NCI-H146 (cell line): ENCODE results near the gene ANKDD1B.
"Not testable (repeated sequence)": the region's sequence is repeated elsewhere in the genome, so short reads cannot be mapped to it uniquely, and the experiment has no call there.

ENCODE experiments used
- DNase-seq: peaks from one replicate; lab custom pipeline; 2025; lab: John Stamatoyannopoulos, UW

The ANKDD1B gene

DNA sequence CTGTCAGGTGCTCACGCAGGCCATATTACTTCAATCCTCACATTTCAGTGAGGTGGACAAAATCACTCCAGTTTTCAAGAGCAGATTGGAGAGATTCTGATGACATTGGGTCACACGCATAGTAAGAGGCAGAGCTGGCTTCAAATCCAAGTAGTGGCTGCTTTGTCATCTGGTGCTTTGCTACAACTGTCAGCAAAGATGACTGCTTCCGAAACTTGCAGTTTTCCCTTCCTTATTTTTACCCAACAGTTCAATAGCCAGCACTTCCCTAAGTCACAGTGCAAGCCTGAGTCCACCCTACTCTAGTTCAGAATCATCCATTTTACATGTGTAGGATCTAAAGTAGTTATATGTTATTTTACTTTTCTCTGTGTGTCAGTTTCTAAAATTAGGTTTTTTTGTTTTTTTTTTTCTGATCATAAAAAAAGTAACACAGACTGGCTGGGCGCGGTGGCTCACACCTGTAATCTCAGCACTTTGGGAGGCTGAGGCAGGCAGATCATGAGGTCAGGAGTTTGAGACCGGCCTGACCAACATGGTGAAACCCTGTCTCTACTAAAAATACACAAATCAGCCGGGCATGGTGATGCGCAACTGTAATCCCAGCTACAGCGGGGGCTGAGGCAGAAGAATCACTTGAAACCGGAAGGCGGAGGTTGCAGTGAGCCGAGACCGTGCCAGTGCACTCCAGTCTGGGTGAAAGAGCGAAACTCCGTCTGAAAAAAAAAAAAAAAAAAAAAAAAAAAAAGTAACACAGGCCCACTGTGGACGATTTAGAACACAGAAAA is 49.6 kb downstream of the ANKDD1B start:
- DNase-seq = no peak

DNA sequence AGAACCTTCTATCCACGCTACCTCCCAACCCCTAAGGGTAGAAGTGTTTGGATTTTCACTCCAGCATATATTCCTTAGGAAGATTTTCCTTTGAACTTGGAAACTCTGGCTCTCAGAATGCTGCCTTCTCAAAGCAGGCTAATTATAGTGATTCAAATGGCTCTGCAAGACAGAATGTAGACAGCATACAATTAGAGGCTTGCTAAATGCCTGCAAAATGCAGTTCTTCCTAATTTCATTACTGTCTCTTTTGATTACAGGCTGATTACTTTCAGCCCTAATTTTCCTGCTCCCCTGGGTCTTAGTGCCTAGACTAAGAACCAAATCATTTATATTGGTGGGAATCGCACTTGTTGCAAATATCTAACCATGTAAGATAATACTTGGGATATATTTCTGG is 50.8 kb downstream of the ANKDD1B start:
- no peak for DNase-seq

DNA sequence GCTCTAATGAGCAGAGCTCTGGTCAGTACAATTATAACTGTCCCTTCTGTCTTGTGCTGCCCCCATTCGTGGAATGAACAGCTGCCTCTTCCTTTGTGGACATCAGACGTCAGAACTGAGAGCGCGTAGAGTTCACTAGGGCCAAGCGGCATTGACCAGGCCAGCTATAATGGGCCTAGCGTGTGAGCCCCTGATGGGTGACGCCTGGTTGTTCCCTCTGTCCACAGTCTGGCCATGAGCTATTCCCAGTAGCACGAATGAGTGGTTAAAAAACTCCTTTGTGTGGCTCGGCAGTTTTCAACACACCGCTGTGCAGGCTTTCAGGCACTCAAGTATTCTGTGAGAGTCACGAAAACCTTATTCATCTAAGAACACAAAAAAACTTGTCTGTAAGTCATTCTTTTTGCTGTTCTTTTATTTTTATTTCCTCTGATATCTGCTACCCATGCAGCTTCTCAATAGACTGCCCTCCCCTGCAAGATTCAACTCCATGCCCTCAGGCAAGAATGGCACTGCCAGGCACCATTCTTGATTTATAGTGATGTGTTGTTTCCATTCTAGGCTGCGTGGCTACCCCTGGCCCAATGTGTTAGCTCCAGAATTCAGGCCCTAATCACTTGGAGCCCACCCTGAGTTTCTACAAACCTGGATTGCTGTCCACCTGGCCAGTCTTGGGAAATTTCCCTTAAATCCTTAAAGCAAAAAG is 52.5 kb downstream of the ANKDD1B start:
- DNase-seq = no peak

DNA sequence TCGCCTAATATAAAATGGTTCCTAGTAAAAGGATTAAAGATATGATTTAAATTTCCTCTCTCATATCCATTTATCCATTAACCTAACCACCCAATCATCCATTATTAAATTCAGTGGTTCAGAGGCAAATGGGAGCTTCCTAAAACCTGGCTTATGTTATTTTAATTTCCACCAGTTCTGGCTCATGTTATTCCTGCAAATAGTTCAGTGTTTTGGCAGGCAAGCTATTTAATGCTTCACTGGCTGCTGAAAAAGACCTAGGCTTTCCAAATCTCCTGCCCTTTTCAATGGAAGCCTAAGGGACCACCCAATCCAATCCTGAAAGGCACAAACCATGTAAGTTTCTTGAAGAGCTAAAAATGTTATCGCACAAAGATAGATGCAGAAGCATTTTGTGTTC is 53.7 kb downstream of the ANKDD1B start:
- no peak for DNase-seq

DNA sequence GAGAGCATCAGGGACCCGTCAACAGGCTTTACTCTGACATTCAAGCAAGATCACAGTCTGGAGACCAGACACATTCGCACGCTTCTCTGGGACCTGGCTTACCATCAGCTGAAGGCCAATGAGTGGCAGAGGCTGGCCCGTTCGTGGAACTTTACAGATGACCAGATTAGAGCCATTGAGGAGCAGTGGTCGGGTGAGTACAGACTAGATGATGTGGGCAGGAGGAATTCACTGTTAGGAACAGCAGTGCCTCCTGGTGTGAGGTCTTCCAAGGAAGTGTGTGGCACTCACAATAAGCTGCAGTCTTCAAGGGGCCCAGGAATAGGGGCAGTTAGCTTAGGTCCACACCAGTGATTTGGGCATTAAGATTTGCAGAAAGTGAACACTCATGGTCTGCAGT is 55.5 kb downstream of the ANKDD1B start:
- DNase-seq = no peak

DNA sequence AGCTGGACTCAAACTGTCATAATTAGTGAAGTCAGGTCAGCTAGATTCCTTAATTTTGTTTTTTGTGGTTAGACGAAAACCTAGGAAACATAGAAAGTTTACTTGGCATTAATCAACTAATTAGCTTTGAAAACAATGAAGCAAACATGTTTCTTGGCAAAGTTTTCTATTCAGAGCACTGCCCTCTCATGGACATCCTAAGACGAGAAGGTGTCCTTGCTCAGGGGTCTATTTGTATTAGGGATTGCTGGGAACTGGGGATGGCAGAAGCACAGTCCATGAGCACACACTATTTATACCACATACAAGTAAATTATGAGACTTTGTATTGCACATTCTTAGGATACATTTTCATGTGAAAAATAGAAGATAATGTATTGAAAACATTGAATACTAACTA is 56.3 kb downstream of the ANKDD1B start:
- no peak for DNase-seq

DNA sequence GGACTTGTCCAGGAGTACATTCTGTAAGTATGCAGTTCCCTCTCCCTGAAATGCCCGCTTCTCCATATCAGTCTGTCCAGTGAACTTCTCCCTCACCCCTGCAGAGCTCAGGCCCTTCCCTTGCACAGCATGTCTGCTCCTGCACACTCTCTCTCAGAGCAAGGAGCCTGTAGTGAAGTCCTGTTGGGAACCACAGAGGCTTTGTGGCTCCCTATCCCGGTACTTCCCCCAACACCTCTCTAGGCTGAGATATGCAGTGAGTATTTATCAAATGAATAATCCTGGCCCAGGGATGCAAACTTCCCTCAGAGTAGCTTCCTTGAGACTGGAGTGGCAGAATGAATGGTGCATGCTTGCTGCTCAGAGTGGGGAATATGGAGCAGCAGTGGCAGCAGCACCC is 57.2 kb downstream of the ANKDD1B start:
- peak; percentile 10 for DNase-seq

DNA sequence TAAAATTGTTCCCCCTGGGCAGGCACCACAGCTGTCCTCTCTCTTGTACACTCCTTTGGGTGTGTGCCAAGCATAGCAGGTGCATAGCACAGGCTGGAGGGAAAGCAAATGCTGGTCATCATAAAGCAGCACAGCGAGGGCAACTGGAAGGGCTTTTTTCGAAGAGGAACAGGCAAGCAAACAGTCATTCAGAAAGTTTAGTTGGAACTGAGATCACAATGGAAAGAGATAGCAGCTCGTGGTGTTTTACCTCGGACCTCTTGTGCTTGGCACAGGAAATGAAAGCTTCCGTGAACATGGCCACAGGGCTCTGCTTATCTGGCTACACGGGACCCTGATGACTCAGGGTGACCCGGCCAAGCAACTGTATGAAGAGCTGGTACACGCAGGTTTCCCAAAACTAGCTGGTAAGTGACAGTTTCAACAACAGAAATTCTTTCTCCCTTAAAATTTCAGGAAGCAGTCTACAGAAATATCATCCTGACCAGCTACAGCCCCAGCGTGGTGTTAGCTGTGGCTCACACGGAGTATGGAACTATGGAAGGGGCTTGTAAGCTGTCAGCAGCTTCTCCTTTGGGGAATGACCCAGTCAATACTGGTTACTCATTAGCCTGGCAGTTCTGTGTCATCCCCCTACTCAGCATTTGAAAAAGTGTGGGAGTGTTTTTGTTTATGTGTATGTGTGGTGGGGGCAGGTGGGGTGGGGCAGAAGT is 57.9 kb downstream of the ANKDD1B start:
- DNase-seq = peak; percentile 77

DNA sequence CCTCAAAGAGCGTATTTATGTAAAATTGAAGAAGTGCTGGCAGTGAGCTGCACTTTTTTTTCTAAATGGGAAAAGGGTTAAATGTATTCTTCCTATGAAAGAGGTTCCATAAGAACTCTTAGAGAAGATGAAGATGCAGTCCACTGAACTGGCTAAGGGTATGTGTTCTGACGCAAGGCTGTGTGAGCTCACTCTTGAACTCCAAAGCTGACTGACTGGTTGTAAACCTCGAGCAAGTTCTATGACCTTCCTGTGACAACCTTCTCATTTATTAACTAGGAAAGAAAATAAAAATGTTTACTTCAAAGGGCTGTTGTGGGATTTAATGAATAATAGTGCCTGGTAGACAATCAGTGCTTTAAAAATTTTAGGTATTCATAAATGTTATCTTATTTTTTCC is 59.3 kb downstream of the ANKDD1B start:
- no peak for DNase-seq

DNA sequence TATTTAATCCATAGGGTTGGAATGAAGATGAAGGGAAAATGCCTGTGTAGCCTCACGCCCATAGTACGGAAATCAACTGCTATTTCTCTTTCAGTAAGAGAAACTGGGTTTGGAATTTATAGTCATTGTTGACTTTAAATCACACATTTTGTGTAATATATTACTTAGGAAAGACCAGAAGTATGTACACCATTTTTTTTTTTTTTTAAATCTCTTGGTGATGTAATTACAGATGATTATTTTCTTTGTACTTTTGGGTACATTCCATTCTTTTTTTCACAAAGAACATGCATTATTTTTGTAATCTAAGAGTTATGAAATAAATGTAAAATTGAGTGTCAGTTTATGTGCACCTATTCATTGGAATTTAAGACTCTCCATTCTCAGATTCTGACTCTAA is 60.3 kb downstream of the ANKDD1B start:
- no peak for DNase-seq

DNA sequence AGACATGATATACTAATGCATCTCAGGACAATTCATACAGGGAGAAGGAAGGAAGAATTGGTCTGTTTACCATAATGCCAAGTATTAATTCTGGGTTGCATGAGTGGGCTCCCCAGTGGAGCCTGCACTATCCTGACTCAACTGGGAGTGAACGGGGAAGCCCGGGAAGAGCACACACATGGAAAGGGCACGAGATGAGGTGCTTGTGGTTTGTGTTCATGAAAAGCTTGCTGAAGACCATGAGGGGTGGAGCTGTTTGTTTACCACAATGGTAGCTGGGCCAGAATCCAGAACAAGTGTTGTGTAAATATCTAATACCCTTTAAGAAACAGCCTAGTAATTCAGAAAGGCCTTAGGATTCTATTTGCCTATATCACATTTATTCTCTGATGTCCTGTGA is 61.4 kb downstream of the ANKDD1B start:
- no peak for DNase-seq

DNA sequence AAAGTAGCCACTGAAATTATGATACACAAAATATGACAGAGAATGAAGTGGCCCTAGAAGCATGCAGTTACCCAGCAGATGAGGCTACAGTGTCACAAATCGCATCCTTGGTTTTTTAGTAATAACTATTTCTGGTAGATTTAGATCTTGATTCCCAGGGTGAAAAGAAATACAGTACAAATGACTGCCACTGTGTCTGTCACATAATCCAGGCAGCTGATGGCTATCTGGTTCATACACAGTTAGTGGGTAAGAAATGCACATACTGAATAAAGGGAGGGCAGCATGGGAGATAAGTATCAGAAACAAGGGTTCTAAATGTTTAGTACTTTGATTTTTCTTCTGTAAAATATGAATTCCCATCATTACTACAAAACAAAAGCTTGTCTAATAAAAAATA is 64.5 kb downstream of the ANKDD1B start:
- no peak for DNase-seq

DNA sequence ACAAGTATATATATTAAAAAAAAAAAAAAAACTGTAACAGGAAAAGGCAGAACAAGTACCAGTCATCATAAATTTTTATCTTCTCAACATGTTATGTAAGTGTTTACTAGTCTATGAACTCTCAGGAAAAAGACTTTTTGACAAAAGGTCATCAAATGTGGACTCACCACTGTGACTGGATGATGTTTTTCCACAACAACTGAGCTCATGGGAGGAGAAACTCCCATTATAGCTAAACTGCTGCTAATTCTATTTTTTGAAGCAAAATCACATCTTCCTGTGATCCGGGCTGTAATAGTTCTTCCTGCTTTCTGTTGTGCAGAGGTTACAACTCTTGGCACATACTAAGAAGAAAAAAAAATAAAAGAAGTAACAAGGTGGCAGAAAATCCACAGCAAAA is 66.4 kb downstream of the ANKDD1B start:
- DNase-seq = no peak

DNA sequence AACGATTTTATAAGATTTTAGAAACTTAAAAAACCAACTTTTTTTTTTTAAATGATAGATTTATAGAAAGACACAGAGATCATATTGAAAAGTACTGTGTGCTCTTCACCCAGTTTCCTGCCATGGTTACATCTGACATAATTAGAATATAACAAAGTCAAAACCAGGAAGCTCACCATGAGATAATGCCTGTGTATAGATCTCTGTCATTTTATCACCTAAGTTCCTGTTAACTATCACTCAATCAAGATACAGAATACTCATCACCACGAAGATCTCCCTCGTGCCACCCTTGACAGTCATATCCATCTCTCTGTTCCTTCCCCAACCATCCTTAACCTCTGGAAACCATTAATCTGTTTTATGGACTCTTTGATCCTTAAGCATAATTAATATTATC is 66.9 kb downstream of the ANKDD1B start:
- DNase-seq = no peak

DNA sequence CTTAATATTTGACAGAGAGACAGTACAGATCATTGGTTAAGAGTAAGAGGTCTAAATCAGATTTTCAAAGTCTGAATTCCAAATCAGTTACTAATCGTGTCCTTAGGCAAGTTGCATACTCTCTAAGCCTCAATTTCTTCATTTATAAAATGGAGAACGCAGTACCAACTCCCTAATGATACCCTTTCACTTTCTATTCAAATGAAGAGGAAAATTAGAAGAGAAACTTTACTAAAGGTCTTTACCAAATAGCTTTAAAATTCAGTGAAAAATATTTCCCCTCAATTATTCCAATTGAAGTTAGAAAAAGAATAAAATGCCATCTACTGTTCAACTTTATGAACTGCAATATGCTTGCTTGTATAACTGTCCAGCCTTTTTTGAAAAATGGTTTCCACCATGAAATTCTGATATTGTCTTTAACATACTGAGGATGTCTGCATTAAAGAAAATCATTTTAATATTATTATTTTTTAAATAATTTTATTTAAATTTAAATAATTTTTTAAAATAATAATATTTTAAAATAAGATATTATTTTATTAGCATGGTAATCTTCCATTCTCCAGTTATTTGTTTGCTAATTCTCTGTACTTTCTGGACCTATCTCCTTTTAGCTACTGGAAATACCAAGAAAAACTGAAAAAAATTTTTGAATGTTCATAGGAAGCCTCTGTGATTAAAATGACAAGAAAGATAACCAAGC is 70.0 kb downstream of the ANKDD1B start:
- DNase-seq = peak; percentile 23

DNA sequence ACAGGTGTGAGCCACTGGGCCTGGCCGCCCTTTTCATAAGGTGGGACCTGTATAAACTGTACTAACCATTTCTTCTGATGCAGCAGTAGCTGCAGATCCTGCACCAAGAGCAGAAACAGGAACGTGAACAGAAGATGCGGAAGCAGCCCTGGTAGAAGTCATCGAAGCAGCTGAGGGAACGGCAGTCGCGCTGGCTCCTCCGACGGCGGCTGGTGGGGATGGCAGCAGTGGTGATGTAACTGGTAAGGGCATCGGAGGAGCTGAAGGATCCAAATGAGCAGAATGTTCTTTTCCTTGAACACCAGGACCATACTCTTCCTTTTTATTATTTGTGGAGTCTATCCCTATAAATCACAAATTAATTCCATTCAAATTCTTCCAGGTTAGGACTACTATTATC is 73.9 kb downstream of the ANKDD1B start:
- DNase-seq = no peak

DNA sequence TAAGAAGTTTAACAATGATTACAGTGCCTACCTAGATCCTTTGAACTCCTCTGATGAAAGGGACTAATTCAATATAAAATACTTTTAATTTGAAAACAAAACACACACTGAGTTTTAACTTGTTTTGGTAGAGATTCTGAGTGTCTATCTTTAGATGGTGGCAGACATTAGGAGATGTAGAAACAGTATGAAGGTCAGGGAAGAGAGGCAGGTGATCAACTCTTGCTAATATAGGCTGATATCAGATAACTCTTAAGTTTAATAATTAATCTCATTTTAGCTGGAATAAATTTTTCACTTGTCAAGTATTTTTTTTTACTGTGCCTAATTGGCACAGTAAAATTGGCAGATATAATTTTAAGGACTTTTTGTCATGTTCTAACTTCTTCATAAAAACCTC is 75.2 kb downstream of the ANKDD1B start:
- DNase-seq = no peak

DNA sequence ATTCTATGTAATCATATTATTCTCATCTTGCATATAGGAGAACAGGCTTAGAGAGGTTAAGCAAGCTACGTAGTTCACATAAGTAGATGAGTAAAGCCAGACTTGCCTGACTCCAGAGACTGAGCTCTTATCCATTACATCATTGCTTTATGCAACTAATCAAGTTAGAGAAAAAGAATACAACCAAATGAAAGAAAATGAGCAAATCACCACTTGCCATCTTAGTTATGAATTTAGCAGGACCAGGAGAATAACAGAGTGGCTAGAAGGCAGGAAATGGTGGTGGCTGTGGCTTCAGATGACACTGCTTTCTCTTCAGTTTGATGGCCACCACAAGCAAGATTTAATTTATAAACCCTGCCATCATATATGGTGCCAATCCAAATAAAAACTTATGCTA is 79.4 kb downstream of the ANKDD1B start:
- DNase-seq = no peak

DNA sequence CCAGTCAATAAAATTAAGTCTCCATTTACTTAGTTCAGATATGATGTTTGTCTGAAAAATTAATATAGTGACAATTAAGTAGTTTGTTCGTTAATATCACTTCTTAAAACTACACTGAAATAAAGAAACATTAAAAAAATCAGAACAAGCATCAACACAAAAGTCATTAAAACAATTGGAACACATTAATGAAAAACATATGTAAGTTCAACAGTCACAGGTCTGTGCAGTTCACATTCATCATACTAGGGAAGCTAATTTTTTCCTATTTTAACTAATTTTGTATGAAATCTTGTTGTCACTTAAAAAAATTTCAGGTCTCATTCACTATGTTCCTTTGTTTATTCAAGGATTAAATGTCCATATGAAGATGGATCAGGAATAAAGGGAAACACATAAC is 83.5 kb downstream of the ANKDD1B start:
- no peak for DNase-seq

DNA sequence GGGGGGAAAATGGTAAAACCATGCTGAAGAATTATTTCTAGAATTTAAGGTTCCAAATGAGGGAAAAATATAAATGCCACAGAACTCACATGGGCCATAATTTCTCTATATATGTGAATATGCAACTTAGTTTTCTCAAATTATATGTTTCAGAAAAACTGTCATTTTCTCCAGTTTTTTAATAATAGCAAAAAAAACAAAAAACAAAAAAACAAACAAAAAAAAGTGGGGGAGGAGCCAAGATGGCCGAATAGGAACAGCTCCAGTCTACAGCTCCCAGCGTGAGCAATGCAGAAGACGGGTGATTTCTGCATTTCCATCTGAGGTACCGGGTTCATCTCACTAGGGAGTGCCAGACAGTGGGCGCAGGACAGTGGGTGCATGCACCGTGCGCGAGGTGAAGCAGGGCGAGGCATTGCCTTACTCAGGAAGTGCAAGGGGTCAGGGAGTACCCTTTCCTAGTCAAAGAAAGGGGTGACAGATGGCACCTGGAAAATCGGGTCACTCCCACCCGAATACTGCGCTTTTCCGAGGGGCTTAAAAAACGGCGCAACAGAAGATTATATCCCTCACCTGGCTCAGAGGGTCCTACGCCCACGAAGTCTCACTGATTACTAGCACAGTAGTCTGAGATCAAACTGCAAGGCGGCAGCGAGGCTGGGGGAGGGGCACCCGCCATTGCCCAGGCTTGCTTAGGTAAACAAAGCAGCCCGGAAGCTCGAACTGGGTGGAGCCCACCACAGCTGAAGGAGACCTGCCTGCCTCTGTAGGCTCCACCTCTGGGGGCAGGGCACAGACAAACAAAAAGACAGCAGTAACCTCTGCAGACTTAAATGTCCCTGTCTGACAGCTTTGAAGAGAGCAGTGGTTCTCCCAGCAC is 84.5 kb downstream of the ANKDD1B start:
- DNase-seq = not testable (repeated sequence)

DNA sequence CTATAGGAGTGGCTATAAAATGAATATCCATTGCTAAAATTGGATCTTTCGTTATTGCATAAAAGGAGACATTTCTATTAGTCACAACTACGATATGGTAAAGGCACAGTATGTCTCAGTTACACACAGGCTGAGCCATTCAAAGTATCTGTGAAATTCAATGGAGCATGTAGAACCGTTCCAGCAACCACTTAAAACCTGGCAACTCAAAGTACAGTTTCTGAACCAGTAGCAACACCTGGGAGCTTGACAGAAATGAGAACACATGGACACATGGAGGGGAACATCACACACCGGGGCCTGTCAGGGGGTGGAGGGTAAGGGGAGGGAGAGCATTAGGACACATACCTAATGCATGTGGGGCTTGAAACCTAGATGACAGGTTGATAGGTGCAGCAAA is 90.6 kb downstream of the ANKDD1B start:
- no peak for DNase-seq

DNA sequence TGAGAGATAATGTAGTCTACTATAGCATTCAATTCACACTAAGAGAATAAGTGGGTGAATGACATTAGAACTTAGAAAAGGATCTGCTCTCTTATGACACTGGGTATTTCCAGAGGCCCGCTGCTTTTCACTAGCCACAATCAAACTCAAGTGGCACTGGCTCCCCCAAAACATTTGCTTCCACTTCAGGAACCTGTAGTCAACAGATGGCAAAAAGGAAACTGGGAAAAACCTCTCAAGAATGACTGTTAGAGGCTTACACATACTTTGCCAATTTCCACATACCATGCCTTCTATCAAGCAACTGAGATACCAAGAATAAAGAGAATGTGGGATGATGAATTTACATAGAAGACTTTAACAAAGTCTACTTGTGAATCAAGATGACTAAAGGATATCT is 94.8 kb downstream of the ANKDD1B start:
- no peak for DNase-seq
